NCI-H446 (cell line): ENCODE measurements around the gene TXNDC2.

ENCODE experiments used
- DNase-seq, 2 experiments: peaks; one replicate each; lab custom pipeline; 2025; lab: John Stamatoyannopoulos, UW

TXNDC2 gene

DNA sequence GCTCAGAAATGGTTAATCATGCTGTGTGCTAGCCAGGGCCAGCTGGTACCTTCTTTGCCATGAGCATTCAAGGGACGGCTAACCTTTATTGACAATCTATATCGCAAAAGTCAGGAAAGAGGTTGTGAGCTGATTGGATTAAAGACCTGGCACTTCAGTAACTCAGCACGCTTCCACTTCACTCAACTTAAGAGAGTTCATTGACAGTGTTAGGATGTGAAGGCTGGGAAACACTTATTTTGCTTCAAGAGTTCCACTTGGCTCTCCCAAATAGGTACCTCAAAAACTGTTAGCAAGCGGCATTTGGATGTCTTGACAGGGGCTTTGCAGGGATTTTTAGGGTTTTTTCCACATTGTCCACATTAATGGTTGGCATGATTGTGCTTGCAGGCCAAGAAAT lies 25.1 kb upstream of the TXNDC2 start:
- DNase-seq = no peak

DNA sequence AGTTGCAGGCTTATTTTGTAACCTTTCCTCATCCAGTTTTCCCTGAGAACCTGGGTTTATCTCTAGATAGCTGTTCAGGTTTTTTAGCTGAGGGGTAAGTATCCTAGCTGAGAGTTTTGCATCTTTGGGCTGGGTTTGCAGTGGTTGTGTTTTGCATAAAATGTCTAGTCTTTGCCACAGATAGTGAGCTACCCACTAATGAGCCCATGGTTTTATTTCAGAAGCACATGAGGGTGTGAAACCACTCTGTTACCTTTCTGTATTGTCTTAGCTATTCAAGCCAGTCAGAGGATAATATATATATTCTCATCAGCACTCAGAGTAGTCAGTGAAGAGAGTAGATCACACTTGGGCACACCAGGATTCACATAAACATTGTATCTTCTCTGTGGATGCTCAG lies 24.6 kb upstream of the TXNDC2 start:
- DNase-seq = no peak

DNA sequence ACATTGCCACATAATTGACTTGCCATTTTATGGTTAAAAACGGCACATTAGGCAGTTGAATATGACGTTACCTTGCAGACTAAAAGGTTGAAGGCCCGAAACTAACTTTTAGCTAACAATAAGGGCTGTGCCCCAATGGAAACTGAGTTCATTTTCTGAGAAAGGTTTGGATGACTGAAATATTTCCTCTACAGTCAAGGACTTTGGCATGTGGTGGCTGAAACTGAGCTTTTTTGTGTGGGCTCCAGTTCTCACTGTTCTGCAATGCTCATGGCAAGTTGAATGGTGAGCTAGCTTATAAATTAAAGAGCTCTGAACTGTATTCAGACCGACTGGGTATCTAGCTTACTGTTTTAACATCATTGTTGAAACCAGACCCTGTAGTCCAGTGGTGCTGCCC lies 23.8 kb upstream of the TXNDC2 start:
- DNase-seq = no peak

DNA sequence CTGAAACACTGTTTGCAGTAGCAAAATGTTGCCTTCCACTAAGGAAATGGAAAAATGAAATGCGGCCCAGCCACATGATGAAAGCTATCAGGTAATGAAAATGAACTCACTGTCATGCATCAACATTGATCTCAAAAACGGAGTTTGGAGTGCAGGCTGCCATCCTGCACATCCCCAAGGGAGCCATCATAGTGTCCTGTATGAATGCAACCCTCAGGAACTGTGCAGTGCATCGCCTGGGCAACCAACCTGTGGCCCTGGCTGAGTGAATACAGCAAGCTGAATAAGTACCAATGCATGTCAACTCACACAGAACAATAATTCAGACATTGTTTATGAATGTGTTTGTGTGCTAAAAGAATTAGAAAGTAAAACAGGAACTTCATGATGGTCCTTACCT lies 23.1 kb upstream of the TXNDC2 start:
- DNase-seq = no peak

DNA sequence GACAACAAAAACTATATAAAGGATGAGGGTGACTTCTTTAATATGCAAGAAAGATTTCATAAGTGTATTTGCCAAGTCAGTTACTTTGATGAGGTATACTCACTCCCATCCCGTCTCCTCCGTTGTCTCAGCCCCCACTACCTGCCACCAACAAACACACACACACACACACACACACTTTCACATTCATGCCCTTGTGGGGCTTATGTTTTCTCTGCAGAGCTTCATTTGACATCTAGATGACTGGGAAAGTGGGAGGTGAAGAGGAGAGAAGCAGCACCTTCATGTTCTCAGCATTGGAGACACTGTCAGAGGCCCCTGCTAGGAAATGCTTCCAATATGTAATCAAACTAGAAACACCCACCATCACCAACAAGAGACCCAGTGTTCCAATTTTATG lies 22.5 kb upstream of the TXNDC2 start:
- DNase-seq = no peak

DNA sequence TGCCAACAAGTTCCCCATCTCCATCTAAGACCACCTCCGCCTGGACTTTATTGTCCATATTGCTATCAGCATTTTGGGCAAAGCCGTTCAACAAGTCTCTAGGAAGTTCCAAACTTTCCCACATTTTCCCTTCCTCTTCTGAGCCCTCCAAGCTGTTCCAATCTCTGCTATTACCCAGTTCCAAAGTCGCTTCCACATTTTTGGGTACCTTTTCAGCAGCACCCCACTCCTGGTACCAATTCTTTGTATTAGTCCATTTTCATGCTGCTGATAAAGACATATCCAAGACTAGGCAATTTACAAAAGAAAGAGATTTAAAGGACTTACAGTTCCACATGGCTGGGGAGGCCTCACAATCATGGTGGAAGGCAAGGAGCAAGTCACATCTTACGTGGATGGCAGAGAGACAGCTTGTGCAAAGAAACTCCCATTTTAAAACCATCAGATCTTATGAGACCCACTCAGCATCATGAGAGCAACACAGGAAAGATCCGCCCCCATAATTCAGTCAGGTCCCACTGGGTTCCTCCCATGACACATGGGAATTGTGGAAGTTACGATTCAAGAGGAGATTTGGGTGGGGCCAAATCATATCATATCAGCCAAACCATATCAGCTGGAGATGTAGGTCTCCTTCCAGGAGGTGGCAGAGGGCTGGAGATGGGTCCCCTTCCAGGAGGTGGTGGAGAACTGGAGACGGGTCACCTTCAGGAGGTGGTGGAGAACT lies 19.8 kb upstream of the TXNDC2 start:
- no peak for DNase-seq

DNA sequence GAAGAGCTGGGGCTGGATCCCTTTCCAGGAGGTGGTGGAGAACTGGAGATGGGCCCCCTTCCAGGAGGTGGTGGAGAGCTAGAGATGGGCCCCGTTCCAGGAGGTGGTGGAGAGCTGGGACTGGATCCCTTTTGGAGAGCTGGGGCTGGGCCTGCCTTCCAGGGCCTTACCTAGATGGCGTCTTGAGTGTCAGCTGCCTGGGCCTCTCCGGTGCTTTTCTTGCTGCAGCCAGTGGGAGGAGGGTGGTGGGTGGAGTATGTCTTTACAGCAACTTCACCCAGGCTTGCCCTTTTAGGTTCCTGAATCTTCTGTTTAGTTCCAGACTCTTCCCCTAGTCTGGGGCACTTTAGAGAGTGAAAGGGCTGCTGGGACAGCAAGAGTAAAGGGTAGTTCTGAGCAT lies 19.1 kb upstream of the TXNDC2 start:
- DNase-seq = no peak

DNA sequence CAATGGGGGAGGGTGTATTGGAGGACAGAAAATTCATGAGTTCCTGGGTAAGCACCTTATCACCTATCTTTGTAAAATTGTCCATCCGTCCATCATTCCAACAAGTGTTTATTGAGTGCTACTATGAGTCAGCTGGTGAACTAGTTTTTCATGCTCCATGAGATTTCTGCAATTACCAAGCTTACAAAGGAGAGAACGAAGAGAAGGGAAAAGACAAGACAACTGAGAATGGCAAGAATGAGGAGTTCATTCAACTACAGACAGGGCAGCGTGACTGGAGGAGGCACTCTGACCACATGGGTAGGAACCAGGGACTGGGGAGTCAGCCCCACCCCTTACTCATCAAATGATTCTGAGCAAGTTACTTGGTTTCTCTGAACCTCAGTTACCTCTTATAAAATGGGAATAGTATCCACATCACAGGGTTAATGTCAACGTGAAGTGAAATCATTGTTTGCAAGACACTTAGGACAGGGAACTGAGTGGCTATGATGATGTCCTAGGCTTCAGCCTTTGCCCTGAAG lies 18.6 kb upstream of the TXNDC2 start:
- DNase-seq = no peak

DNA sequence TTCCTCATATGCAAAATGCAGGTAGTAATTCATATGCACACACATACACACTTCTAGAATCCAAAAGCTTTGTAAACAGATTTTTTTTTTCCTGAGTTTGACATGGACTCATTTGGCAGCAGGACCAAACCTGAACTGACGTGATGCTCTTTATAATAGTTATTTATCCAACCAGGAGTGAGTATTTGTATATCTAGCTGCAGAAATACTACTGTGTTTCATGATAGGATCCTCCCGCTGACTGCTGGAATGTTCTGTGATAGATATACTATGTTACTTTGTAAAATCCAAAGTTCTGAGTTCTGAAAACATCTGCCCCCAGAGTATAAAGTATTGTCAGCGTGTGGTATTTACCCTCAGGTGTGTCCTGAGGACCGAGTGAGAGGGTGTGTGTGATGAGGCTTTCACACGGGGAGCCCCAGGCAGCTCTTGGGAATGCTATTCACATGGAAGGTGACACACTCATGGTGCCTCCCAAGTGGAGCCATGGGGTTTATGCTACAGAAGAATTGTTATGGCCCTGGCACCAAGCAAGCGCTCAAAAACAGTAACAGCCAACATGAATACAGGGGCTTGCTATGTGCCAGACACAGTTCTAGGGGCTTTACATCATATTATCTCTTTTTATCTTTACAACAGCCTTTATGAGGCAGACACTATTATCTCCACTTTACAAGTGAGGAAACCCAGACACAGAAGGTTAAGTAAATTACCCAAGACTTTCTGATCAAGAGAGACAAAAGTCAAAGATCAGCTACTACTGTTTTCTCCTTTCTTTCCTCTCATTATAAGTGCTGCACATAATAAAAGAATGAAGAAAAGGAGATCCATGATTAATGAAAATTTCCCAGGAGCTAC lies 16.7 kb upstream of the TXNDC2 start:
- no peak for DNase-seq

DNA sequence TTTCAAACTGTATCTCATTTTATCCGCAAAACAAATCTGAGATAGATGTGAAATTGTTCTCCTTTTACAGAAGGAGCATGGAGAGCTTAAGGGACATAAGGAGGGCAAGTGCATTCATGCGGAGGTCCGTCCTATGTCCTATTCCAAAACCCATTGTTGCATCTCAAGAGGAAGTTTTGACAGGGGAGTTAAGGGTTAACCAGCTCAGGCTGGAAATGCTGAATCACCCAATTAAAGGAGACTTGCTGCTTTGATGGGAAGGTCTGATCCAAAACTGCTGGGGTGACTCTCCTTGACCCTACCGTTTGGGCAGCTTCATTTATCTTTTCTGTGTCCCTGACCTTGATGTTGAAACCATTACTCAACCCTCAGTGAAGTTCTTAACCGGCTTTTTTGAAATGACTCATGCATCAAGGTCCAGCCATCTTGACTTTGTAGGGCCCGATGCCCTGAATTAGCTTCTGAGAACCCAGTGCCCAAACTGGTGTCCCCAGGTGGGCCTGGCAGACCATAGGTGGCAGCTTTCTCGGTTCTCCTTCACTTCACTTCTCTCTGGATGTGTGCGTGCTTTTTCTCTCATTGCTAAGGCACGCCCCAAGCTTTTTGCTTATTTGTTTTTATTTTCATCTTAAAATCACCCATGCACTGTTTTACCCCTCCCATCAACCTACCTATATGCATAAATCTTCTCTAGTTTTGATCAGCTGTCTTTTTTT lies 15.9 kb upstream of the TXNDC2 start:
- DNase-seq = no peak

DNA sequence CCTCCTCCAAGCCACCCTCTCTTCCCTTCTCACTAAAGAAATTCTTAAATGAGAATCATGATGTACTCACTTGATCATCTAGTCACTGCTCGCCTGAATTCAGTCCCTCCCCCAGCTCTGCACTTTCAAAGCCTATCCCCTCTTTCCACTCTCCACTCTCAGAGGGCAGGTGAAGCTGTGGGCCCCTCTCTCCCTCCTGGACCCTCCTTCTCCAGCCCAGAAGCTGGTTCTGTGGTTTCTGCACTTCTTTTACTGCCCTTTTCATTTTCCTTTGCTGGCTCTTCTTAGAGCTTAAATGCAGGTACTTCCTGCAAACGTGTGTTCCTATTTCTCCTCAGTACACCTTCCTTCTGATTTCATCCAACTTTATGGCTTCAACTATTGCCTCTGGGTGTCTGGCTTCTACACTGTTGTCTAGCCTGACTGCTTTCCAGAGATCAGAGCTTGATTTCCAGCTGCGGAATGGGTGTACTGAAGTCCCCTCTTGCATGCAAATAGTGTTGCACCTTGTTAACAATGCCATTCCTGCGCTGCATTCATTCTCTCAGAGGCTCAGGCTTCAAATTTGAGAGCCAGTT lies 15.3 kb upstream of the TXNDC2 start:
- DNase-seq = no peak

DNA sequence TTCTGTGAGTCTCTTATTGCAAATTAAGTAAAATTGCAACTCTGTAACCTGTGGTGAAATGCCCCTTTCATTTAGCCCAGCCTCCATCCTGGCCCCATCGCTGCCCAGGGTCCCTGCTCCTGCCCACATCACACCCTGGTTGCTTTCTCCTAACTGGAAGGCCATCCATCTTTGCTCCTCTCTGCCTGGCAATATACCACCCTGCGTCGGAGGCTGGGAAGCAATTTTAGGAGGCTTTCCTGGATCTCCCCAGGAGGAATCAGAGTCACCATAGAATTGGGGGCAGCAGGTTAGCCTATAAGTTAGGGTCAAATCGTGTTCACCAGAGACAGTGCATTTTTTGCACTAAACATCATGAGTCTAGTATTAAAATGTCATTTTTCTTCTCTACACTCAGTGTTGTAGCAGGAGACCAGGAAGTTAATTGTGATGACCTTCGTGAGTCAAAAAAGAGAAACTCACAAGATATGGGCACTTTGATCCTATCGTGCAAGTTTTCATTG lies 14.5 kb upstream of the TXNDC2 start:
- DNase-seq = no peak

DNA sequence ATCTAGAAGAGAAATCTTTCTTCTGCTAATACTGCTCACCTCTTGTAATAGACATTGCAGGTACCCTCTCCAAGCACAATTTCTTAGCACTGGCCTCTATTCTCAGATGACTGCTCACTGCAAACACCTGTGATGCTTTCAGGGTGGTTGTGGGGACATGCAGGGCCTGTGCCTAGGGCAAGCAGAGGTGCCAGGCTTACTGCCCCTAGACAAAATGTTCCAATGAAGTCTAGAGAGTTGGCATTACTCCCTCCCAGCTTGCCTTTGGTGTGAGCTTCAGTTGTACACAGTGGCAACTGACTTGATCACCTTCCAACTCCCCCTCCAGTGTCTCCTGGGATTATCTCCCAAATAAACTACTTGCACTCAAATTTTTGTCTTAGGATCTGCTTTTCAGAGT lies 12.9 kb upstream of the TXNDC2 start:
- DNase-seq = no peak

DNA sequence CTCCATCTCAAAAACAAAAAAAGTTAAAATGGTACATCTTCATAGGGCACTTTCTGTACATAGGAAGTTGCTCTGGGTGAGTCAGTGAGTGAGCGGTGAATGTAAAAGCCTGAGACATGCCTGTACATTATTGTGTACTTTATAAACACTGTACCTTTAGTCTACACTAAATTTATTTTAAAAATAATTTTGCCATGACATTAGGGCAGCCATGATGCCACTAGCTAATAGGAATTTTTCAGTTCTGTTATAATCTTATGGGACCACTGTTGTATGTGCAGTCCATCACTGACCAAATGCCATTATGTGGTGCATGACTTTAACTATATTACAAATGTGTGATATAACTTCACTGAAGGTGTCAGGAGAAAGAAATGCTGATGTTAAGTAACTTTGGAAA lies 11.0 kb upstream of the TXNDC2 start:
- no peak for DNase-seq

DNA sequence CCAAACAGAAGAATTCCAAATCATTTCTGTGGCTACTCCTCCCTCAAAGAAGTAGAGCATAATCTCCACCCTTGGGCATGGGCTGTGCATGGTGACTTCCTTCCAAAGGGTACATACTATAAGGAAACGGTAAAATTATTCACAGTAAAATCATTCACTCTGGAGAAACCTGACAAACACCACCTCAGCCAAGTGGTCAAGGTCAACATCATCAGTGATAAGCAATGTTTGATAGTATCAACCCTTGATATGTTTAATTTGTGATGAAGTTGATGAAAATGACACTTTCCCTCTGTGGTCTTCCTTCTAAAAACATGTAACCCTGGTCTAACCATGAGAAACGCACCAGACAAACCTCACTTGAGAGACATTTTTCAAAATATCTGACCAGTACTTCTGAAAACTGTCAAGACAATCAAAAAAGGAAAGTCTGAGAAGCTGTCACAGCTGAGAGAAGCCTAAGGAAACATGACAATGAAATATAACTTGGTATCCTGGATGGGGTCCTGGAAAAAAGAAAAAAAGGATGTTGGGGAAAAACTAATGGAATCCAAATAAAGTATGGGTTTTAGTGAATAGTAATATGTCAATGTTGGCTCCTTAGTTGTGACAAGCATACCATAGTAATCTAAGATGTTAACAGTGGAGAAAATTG lies 9.4 kb upstream of the TXNDC2 start:
- DNase-seq = no peak

DNA sequence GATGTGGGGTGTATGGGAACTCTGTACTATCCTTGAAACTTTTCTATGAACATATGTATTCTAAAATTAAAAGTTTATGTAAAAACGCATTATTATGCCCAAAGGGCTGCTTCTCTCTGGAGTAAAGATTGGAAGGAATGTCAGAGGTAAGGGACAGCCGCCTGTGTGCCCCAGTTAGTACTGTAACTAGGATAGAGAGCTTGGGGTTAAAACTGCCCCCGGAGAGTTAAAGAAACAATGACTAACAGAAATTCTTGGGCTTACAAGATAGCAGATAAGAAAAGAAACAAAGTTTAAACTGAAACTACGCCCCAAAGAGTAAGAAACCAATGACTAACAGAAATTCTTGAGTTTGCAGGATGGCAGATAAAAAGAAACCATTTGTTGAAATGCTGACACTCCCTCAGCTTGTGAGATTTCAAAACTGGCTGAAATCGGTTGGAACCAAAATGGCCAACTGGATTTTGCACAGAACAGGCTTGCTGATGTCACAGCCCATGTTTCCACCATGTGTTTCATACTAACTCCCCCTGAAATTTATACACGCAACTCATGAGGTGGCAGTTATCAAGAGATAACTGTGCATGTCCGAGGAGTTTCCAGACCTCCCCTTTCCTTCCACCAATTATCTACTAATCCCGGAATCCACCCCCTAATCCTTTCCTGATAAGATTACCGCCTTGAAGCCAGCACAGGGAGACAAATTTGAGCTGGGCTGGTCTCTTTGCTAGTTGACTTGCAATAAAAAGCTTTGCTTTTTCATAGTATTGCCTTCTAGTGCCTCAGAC lies 8.7 kb upstream of the TXNDC2 start:
- no peak for DNase-seq

DNA sequence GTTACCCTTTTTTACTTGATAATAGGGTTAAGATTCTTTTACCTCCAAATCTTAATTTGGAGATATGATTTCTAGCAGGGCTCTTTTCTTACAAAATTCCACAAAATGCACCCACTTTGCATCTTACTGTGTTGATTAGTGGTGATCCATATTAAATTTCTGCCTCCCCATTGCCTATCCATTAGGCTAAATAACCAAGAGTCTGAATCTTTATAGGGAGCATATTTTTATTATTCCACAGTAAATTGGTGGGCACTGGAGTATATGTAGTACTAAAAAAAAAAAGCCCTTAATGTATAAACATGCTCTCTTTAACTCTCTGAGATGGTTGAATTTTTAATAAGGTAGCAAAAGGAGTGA lies 8.1 kb upstream of the TXNDC2 start:
- no peak for DNase-seq

DNA sequence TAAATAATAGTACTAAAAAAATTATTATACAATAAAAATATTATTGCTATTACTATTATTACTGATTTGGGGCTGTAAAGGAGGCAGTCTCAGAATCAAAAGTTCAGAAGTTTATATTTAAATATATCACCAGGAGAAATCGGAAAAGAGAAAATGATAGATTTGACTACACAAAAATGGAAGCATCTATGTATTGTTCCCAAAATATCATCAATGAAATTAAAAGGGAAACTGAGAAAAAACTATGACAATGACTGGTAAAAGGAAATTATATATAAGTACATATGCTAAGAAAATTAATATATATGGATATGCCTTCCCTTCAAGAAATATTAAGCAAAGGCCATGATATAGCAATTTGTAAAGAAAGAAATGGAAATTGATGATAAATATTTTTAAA lies 7.7 kb upstream of the TXNDC2 start:
- no peak for DNase-seq

DNA sequence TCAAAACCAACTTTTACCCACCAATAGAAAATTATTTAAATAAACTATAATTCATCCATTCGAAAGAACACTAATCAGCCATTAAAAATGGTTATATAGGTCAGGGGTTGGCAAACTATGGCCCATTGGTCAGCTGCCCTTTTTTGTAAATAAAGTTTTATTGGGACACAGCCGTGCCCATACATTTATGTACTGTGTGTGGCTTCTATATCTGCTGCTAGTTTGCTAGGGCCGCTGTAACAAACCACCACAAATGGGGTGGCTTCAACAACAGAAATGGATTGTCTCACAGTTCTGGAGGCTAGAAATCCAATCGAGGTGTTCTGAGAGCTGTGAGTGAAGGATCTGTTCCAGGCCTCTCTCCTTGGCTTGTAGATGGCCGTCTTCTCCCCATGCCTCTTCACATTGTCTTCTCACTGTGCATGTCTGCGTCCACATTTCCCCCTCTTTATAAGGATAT lies 7.0 kb upstream of the TXNDC2 start:
- no peak for DNase-seq

DNA sequence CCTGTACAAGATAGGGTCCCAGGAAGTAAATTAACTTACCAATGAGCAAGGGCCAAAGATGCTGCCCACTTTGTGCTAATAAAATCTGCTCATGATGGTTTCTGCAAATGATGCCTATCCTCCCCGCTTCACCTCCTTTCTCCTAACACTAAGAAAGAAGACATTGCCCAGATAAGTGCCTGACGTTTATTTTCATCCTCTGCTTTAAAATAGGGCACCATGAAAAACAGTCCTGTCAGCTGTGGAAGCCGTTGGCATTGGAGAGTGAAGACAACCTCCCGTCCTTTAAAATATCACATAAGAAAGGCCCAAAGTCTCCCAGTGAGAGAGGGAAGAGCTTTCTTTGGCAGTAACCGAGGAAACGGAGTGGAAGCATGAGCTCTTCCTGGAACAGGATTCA lies 1.7 kb upstream of the TXNDC2 start:
- no peak for DNase-seq
